Measurements from ENCODE around the gene MRPS14. TPM values are rescaled to one million over a fixed set of nuclear protein-coding genes. Genes with fewer than 3 reads are reported as not detected.
"Not testable (repeated sequence)": the region's sequence is repeated elsewhere in the genome, so short reads cannot be mapped to it uniquely, and the experiment has no call there.

MRPS14 gene
- total RNA-seq, 4 donors from 2014 or later, result 6.4 to 16.5 (median 12.8) TPM

- WGBS, 2 donors, result 64 to 69% methylated on average over 2 of the region's 2 CpGs
- H3K4me3 ChIP-seq (ENCODE audit: low read depth, poor library complexity, severe bottlenecking), result no peak overlapping the region
- intact Hi-C loops (cut with DNase I; ENCODE audit: low total_unique reads), result no loop called here
- DNase-seq (ENCODE audit: low spot score in 2 of 2), result no peak
- no peak for TF ChIP-seq POLR2A (IDR thresholded peaks at IDR 0.05)
- TF ChIP-seq CTCF (IDR thresholded peaks at IDR 0.05), result no peak
These were observed 39.6 kb upstream of the MRPS14 start for GRCh38 chr1:175062858-175063257.

DNA sequence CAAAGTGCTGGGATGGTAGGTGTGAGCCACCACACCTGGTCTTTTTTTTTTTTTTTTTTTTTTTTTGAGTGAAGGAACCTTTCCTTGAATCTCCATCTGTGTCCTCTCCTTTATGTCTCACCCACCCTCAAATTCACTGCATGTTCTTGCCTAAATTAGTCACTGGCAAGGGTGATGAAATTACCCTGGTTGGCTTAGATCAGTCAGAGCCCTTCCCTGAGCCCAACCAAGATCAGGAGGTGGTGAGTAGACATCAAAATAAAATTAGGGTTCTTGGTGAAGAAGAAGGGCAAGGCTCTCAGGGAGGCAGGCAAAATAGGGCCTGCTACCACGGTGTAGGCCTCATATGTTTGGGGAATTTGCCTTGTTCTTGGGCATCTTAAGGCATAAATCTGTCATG, 39.1 kb upstream of the MRPS14 start:
- intact Hi-C loops (cut with DNase I; ENCODE audit: low total_unique reads), result no loop called here
- TF ChIP-seq CTCF (IDR thresholded peaks at IDR 0.05), result no peak
- TF ChIP-seq POLR2A (IDR thresholded peaks at IDR 0.05), result no peak
- no peak overlapping the region for H3K4me3 ChIP-seq (ENCODE audit: low read depth, poor library complexity, severe bottlenecking)
- 42 to 65% methylated on average over 1 of the region's 1 CpG for WGBS, 2 donors
- DNase-seq (ENCODE audit: low spot score in 2 of 2), result no peak

DNA sequence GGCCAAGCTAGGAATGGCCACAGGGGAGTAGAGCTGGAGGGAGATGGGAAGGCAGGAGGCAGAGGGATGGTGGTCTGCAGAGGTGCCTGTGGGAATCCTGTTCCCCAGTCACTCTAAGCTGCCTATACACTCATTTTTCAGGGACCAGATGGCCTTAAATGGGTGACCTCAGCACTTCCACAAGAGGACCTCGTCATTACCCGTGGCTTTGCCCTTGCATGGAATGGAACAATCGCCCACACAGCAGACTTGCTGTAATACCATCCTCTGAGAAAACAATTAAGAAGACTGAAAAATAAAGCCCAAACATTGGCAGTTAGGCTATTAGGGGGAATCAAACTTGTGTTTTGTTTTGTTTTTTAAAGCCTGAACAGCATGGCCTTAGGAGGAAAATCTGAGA, 31.5 kb upstream of the MRPS14 start:
- intact Hi-C loops (cut with DNase I; ENCODE audit: low total_unique reads), result no loop called here
- H3K4me3 ChIP-seq (ENCODE audit: low read depth, poor library complexity, severe bottlenecking), result no peak overlapping the region
- no peak for DNase-seq (ENCODE audit: low spot score in 2 of 2)
- 55 to 75% methylated on average over 3 of the region's 3 CpGs for WGBS, 2 donors
- TF ChIP-seq POLR2A (IDR thresholded peaks at IDR 0.05) (no peak), CTCF (IDR thresholded peaks at IDR 0.05) (no peak)

GRCh38 chr1:175050992-175051391, 27.8 kb upstream of the MRPS14 start:
- no peak for TF ChIP-seq POLR2A (IDR thresholded peaks at IDR 0.05)
- DNase-seq (ENCODE audit: low spot score in 2 of 2), result no peak
- no peak overlapping the region for H3K4me3 ChIP-seq (ENCODE audit: low read depth, poor library complexity, severe bottlenecking)
- intact Hi-C loops (cut with DNase I; ENCODE audit: low total_unique reads), result no loop called here
- 88 to 93% methylated on average over 2 of the region's 2 CpGs for WGBS, 2 donors

- no peak overlapping the region for H3K4me3 ChIP-seq (ENCODE audit: low read depth, poor library complexity, severe bottlenecking)
- 96 to 97% methylated on average over 32 of the region's 32 CpGs for WGBS, 2 donors
- no peak for DNase-seq (ENCODE audit: low spot score in 2 of 2)
- TF ChIP-seq CTCF (IDR thresholded peaks at IDR 0.05) (no peak), POLR2A (IDR thresholded peaks at IDR 0.05) (no peak)
- intact Hi-C loops (cut with DNase I; ENCODE audit: low total_unique reads), result no loop called here
These were observed 22.3 kb upstream of the MRPS14 start for GRCh38 chr1:175045519-175045918.

DNA sequence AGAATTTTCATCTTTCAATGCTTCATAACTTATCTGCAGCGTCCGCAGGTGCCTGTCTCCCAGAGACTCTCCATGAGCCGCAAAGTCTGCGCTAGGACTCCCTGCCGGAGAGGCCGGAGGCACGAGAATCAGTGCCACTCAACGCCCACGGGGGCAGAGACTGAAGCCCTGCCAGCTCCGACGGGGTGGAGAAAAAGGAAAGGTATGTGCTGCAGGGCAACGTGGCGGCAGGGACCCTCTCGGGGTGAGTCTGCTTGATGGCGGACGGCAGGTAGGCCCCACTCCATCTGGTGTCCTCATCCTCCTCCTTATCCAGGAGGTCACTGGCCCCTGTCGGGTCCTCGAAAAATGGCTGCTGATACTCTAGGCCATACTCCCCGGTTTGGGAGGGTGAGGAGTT, 21.9 kb upstream of the MRPS14 start:
- H3K4me3 ChIP-seq (ENCODE audit: low read depth, poor library complexity, severe bottlenecking), result no peak overlapping the region
- intact Hi-C loops (cut with DNase I; ENCODE audit: low total_unique reads), result no loop called here
- TF ChIP-seq POLR2A (IDR thresholded peaks at IDR 0.05), result no peak
- no peak for TF ChIP-seq CTCF (IDR thresholded peaks at IDR 0.05)
- WGBS, 2 donors, result 90 to 97% methylated on average over 19 of the region's 19 CpGs
- DNase-seq (ENCODE audit: low spot score in 2 of 2), result no peak

DNA sequence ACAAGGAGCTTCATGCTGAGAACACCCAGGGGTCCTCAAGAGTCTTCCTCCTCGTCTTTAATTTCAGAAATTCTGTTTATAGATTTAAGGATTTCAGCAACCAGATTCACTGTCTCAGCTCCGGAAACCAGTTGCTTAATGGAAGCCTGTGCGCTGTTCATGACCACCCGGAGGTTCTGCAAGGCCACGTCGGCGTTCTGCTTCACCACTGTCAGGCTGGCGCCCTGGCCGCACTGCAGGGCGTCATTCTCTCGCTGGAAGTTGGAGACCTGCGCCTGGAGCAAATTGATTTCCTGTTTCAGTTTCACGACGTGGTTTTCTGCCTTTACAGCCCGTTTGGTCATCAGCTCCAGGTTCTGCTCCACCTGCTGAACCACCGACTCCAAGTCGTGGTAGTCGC, 21.4 kb upstream of the MRPS14 start:
- H3K4me3 ChIP-seq (ENCODE audit: low read depth, poor library complexity, severe bottlenecking); DNase-seq (ENCODE audit: low spot score in 2 of 2); intact Hi-C loops (cut with DNase I; ENCODE audit: low total_unique reads): not testable (repeated sequence)
- 86 to 88% methylated on average over 18 of the region's 18 CpGs for WGBS, 2 donors
